HepG2 (cell line): ENCODE data around the gene GRB2. TPM values are rescaled to one million over a fixed set of nuclear protein-coding genes. Genes with fewer than 3 reads are reported as not detected.
A peak's percentile ranks its signal among the peaks of the same experiment; 100 is the strongest.

Experiments
- CEBPB ChIP-seq: IDR thresholded peaks from 2 replicates; pipeline ENCODE4 v1.6.1; 2011; ENCODE audit warnings: low read depth, low read length, improper control_type of control experiment, borderline replicate concordance
- MAF1 ChIP-seq: sonication (generic); formaldehyde crosslinking; IDR thresholded peaks from 2 replicates; pipeline ENCODE4 v1.5.0; 2020; ENCODE audit warnings: missing genetic modification reagents, borderline replicate concordance
- MEF2D ChIP-seq: sonication (generic); formaldehyde crosslinking; IDR thresholded peaks from 2 replicates; pipeline ENCODE4 v1.5.1; 2020; ENCODE audit warnings: mild to moderate bottlenecking, missing genetic modification reagents
- NKX3-1 ChIP-seq: sonication (generic); formaldehyde crosslinking; IDR thresholded peaks from 2 replicates; pipeline ENCODE4 v1.5.0; 2020; ENCODE audit warnings: missing genetic modification reagents
- PLSCR1 ChIP-seq: sonication (generic); formaldehyde crosslinking; IDR thresholded peaks from 2 replicates; pipeline ENCODE4 v1.5.0; 2020; ENCODE audit warnings: missing genetic modification reagents, mild to moderate bottlenecking, borderline replicate concordance
- SAP130 ChIP-seq: IDR thresholded peaks from 2 replicates; pipeline ENCODE4 v1.6.1; 2016; ENCODE audit warnings: low read depth
- ZBTB7B ChIP-seq: sonication (generic); formaldehyde crosslinking; IDR thresholded peaks from 2 replicates; pipeline ENCODE4 v1.4.0; 2020; ENCODE audit warnings: missing genetic modification reagents
- ZNF136 ChIP-seq: sonication (generic); formaldehyde crosslinking; IDR thresholded peaks from 2 replicates; pipeline ENCODE4 v1.8.1; 2022; ENCODE audit warnings: low read depth, mild to moderate bottlenecking, moderate library complexity, missing genetic modification reagents
- ZNF484 ChIP-seq: sonication (generic); formaldehyde crosslinking; IDR thresholded peaks from 2 replicates; pipeline ENCODE4 v1.5.1; 2020; ENCODE audit warnings: mild to moderate bottlenecking, low read depth, missing genetic modification reagents, borderline replicate concordance
- ZNF552 ChIP-seq: sonication (generic); formaldehyde crosslinking; IDR thresholded peaks from 2 replicates; pipeline ENCODE4 v1.9.0; 2022; ENCODE audit warnings: missing genetic modification reagents, mild to moderate bottlenecking, borderline replicate concordance
- ZNF629 ChIP-seq: sonication (generic); formaldehyde crosslinking; conservative IDR thresholded peaks from 2 replicates; pipeline ENCODE4 v1.5.0; 2020; ENCODE audit warnings: missing genetic modification reagents
- ZSCAN9 ChIP-seq: IDR thresholded peaks from 2 replicates; pipeline ENCODE4 v1.6.1; 2016; ENCODE audit warnings: borderline replicate concordance
- polyA plus RNA-seq, 8 experiments: library from polyadenylated mRNA; depleted of rRNA in 3 of 8; stranded (reverse) in 7 of 8; unstranded in 1 of 8; fragments of >200 nt; fragmentation: Illumina TruSeq in 4 of 8; extraction: Trizol in 4 of 8; gene quantifications; 2 replicates each; pipeline versions ENCODE4 v1.2.1 to v1.2.3, GENCODE V29; 2011 to 2016; ENCODE audit warnings: low read depth in 4 of 8, missing spikeins in 1 of 8, mixed read lengths in 1 of 8; ENCODE audit not compliant: insufficient read depth in 1 of 8
- total RNA-seq, 5 experiments: library from RNA; depleted of rRNA; stranded (reverse); fragments of >200 nt; fragmentation: Illumina TruSeq; extraction: Trizol; gene quantifications; 2 replicates each; pipeline ENCODE4 v1.2.3, GENCODE V29; 2016; ENCODE audit warnings: low read depth in 1 of 5
- TF ChIP-seq, protein P1 (sequence below): sonication (generic); formaldehyde crosslinking; IDR thresholded peaks from 2 replicates; pipeline ENCODE4 v1.5.0; 2020; ENCODE audit warnings: mild to moderate bottlenecking, low read depth, missing genetic modification reagents, borderline replicate concordance
- TF ChIP-seq, protein P2 (sequence below): sonication (generic); formaldehyde crosslinking; IDR thresholded peaks from one replicate; pipeline ENCODE4 v1.5.1; 2020; ENCODE audit warnings: mild to moderate bottlenecking, missing genetic modification reagents; ENCODE audit errors: not compliant biosample characterization
- TF ChIP-seq, protein P3 (sequence below): sonication (generic); formaldehyde crosslinking; IDR thresholded peaks from 2 replicates; pipeline ENCODE4 v1.4.0; 2020; ENCODE audit warnings: missing genetic modification reagents, borderline replicate concordance

GRB2 gene
- total and polyA plus RNA-seq, 2 of the 13 experiments (the other 11 are each of a cell fraction or from before 2014, with no cell fraction given) = 84.6 to 92.3 TPM

GRCh38 chr17:75270218-75270965 lies 135.1 kb downstream of the GRB2 start (continued):
- TF ChIP-seq NKX3-1 (CRISPR knock-in tag) (no peak; the same call in 1 of the 2 replicates), MAF1 (CRISPR knock-in tag) (0 out of 2 replicates have a peak, but pooled peaks have one; percentile 33), ZSCAN9 (CRISPR knock-in tag) (no peak), ZNF136 (CRISPR knock-in tag) (0 out of 2 replicates have a peak, but pooled peaks have one; percentile 22), ZNF484 (CRISPR knock-in tag) (no peak), ZNF552 (no peak), ZNF629 (no peak), SAP130 (peak; percentile 91), ZBTB7B (CRISPR knock-in tag) (peak; percentile 65), MEF2D (CRISPR knock-in tag) (peak; percentile 78), CEBPB (peak; percentile 91), PLSCR1 (CRISPR knock-in tag) (no peak)
- TF ChIP-seq, protein P1, sequence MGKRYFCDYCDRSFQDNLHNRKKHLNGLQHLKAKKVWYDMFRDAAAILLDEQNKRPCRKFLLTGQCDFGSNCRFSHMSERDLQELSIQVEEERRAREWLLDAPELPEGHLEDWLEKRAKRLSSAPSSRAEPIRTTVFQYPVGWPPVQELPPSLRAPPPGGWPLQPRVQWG (CRISPR knock-in tag) = no peak
- TF ChIP-seq, protein P2, sequence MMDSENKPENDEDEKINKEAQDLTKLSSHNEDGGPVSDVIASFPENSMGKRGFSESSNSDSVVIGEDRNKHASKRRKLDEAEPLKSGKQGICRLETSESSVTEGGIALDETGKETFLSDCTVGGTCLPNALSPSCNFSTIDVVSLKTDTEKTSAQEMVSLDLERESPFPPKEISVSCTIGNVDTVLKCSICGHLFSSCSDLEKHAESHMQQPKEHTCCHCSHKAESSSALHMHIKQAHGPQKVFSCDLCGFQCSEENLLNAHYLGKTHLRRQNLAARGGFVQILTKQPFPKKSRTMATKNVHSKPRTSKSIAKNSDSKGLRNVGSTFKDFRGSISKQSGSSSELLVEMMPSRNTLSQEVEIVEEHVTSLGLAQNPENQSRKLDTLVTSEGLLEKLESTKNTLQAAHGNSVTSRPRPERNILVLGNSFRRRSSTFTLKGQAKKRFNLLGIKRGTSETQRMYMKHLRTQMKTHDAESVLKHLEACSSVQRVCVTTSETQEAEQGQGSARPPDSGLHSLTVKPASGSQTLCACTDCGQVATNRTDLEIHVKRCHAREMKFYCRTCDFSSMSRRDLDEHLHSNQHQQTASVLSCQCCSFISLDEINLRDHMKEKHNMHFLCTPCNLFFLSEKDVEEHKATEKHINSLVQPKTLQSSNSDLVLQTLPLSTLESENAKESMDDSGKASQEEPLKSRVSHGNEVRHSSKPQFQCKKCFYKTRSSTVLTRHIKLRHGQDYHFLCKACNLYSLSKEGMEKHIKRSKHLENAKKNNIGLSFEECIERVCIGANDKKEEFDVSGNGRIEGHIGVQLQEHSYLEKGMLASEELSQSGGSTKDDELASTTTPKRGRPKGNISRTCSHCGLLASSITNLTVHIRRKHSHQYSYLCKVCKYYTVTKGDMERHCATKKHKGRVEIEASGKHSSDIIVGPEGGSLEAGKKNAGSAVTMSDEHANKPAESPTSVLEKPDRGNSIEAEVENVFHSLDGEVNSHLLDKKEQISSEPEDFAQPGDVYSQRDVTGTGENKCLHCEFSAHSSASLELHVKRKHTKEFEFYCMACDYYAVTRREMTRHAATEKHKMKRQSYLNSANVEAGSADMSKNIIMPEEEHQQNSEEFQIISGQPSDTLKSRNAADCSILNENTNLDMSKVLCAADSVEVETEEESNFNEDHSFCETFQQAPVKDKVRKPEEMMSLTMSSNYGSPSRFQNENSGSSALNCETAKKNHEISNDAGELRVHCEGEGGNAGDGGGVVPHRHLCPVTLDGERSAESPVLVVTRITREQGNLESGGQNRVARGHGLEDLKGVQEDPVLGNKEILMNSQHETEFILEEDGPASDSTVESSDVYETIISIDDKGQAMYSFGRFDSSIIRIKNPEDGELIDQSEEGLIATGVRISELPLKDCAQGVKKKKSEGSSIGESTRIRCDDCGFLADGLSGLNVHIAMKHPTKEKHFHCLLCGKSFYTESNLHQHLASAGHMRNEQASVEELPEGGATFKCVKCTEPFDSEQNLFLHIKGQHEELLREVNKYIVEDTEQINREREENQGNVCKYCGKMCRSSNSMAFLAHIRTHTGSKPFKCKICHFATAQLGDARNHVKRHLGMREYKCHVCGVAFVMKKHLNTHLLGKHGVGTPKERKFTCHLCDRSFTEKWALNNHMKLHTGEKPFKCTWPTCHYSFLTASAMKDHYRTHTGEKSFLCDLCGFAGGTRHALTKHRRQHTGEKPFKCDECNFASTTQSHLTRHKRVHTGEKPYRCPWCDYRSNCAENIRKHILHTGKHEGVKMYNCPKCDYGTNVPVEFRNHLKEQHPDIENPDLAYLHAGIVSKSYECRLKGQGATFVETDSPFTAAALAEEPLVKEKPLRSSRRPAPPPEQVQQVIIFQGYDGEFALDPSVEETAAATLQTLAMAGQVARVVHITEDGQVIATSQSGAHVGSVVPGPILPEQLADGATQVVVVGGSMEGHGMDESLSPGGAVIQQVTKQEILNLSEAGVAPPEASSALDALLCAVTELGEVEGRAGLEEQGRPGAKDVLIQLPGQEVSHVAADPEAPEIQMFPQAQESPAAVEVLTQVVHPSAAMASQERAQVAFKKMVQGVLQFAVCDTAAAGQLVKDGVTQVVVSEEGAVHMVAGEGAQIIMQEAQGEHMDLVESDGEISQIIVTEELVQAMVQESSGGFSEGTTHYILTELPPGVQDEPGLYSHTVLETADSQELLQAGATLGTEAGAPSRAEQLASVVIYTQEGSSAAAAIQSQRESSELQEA (CRISPR knock-in tag) = no peak
- TF ChIP-seq, protein P3, sequence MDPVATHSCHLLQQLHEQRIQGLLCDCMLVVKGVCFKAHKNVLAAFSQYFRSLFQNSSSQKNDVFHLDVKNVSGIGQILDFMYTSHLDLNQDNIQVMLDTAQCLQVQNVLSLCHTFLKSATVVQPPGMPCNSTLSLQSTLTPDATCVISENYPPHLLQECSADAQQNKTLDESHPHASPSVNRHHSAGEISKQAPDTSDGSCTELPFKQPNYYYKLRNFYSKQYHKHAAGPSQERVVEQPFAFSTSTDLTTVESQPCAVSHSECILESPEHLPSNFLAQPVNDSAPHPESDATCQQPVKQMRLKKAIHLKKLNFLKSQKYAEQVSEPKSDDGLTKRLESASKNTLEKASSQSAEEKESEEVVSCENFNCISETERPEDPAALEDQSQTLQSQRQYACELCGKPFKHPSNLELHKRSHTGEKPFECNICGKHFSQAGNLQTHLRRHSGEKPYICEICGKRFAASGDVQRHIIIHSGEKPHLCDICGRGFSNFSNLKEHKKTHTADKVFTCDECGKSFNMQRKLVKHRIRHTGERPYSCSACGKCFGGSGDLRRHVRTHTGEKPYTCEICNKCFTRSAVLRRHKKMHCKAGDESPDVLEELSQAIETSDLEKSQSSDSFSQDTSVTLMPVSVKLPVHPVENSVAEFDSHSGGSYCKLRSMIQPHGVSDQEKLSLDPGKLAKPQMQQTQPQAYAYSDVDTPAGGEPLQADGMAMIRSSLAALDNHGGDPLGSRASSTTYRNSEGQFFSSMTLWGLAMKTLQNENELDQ (CRISPR knock-in tag) = no peak
